ENCODE results near the gene LPIN3.

DNA sequence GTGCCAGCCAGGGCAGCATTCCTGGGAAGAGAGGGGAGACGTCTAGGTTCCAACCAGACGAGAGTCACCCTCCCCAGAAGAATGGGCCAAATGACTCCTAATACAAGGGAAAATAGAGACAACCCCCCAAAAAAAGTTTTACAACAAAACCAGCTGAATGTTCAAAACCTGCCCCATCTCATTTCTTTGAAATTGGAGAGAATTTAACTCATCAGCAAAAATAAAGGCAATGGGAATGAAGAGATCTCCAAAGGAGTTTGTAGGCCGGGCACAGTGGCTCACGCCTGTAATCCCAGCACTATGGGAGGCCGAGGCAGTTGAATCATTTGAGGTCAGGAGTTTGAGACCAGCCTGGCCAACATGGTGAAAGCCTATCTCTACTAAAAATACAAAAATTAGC, 35.7 kb downstream of the LPIN3 start:
- TF ChIP-seq, protein P1, sequence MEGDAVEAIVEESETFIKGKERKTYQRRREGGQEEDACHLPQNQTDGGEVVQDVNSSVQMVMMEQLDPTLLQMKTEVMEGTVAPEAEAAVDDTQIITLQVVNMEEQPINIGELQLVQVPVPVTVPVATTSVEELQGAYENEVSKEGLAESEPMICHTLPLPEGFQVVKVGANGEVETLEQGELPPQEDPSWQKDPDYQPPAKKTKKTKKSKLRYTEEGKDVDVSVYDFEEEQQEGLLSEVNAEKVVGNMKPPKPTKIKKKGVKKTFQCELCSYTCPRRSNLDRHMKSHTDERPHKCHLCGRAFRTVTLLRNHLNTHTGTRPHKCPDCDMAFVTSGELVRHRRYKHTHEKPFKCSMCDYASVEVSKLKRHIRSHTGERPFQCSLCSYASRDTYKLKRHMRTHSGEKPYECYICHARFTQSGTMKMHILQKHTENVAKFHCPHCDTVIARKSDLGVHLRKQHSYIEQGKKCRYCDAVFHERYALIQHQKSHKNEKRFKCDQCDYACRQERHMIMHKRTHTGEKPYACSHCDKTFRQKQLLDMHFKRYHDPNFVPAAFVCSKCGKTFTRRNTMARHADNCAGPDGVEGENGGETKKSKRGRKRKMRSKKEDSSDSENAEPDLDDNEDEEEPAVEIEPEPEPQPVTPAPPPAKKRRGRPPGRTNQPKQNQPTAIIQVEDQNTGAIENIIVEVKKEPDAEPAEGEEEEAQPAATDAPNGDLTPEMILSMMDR (conservative IDR thresholded peaks at IDR 0.05; ENCODE audit: low read length), result no peak
- no peak for TF ChIP-seq EZH2phosphoT487 (IDR thresholded peaks at IDR 0.05; ENCODE audit: borderline replicate concordance)
